Suprapubic skin (tissue), 3 donors: ENCODE measurements around the gene LGALS9.

ENCODE experiments used
- POLR2A ChIP-seq, 2 donors: fragments of 450-650 bp; IDR thresholded peaks; one replicate each; pipeline ENCODE4 v1.6.1; 2017; ENCODE audit warnings: antibody characterized with exemption in 2 of 2, mild to moderate bottlenecking in 2 of 2, moderate library complexity in 2 of 2
- TF ChIP-seq, protein P1 (sequence below), 2 donors: fragments of 200-600 bp in 1 of 2; fragments of 450-650 bp in 1 of 2; sonication (generic) in 1 of 2; IDR thresholded peaks; one replicate each; pipeline ENCODE4 v1.5.1; 2016 to 2019; ENCODE audit warnings: antibody characterized with exemption in 2 of 2, mild to moderate bottlenecking in 1 of 2, moderate library complexity in 1 of 2

- no peak for TF ChIP-seq POLR2A (IDR thresholded peaks at IDR 0.05)
- TF ChIP-seq, protein P1, sequence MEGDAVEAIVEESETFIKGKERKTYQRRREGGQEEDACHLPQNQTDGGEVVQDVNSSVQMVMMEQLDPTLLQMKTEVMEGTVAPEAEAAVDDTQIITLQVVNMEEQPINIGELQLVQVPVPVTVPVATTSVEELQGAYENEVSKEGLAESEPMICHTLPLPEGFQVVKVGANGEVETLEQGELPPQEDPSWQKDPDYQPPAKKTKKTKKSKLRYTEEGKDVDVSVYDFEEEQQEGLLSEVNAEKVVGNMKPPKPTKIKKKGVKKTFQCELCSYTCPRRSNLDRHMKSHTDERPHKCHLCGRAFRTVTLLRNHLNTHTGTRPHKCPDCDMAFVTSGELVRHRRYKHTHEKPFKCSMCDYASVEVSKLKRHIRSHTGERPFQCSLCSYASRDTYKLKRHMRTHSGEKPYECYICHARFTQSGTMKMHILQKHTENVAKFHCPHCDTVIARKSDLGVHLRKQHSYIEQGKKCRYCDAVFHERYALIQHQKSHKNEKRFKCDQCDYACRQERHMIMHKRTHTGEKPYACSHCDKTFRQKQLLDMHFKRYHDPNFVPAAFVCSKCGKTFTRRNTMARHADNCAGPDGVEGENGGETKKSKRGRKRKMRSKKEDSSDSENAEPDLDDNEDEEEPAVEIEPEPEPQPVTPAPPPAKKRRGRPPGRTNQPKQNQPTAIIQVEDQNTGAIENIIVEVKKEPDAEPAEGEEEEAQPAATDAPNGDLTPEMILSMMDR (IDR thresholded peaks at IDR 0.05) = no peak
Measured at GRCh38 chr17:27610304-27610677, 20.7 kb upstream of the LGALS9 start.
